HUES6 (cell line): Measurements from ENCODE around the gene PFKFB3.

Source experiments
- H3K27ac ChIP-seq: 2 replicates; pipeline ENCODE4 v1.7.0; 2013; ENCODE audit warnings: low read depth, mild to moderate bottlenecking, low read length, inconsistent platforms
- H3K27me3 ChIP-seq: 2 replicates; pipeline ENCODE4 v1.6.1; 2013; ENCODE audit warnings: low read length; ENCODE audit not compliant: control insufficient read depth, insufficient read depth
- H3K36me3 ChIP-seq: 2 replicates; pipeline ENCODE4 v1.6.1; 2013; ENCODE audit warnings: low read length; ENCODE audit not compliant: control insufficient read depth, insufficient read depth
- H3K4me1 ChIP-seq: 2 replicates; pipeline ENCODE4 v1.6.1; 2013; ENCODE audit warnings: low read length; ENCODE audit not compliant: control insufficient read depth, insufficient read depth
- H3K4me3 ChIP-seq: 2 replicates; pipeline ENCODE4 v1.5.1; 2013; ENCODE audit warnings: low read depth, low read length
- H3K9ac ChIP-seq: one replicate; pipeline ENCODE4 v1.6.1; 2013; ENCODE audit warnings: mild to moderate bottlenecking, low read length
- H3K9me3 ChIP-seq: 2 replicates; pipeline ENCODE4 v1.6.1; 2013; ENCODE audit warnings: low read depth, low read length; ENCODE audit not compliant: control insufficient read depth, insufficient read depth

Gene PFKFB3

DNA sequence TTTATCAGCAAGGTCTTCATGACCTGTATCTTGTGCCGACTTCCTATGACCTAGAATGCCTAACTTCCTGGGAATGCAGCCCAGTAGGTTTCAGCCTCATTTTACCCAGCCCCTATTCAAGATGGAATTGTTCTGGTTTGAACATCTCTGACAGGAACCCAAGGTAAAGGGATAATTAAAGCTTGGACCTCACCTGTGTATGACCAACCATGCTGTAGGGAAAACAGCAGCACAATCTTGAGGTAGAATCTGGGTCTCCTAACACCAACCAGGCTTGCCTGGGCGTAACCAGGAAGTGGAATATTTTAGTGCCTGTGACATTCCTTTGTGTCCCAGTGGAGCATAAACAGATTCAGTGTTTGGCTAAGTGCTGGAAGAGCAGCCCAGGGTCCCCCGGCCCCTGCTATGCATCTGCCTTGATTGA is 94.1 kb downstream of the PFKFB3 start:
- no peak overlapping the region for H3K4me3 ChIP-seq
- no peaks in the 10 kb centered on the region for H3K36me3 ChIP-seq
- H3K27me3 ChIP-seq, result no peaks in the 10 kb centered on the region
- no peak overlapping the region for H3K9ac ChIP-seq
- no peak overlapping the region for H3K27ac ChIP-seq
- peaks cover 7% of the 10 kb centered on the region; the same call in 1 of the 2 replicates for H3K4me1 ChIP-seq
- 0 out of 2 replicates have a peak, but pooled peaks cover 2% of the 10 kb centered on the region for H3K9me3 ChIP-seq

DNA sequence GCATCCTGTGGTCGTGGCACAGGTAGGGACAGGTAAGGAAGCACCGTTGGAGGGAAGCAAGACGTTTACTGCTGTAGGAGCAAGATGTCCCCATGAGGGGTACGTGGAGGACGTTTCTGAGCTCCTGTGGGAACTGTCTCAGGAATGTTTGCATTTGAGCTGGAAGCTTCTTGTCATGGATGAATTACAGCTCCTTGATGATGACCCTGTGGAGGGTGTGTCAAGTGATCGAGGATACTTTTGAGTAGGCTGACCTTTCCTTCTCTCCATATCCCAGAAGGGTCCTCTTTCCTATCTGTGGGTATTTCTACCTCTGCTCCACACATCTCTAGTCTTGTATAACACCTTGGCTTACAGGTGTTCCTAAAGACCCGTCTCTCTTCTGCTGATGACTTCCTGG is 94.8 kb downstream of the PFKFB3 start:
- Histone ChIP-seq H3K9me3 (0 out of 2 replicates have a peak, but pooled peaks cover 2% of the 10 kb centered on the region), H3K36me3 (no peaks in the 10 kb centered on the region), H3K4me1 (peaks cover 7% of the 10 kb centered on the region; the same call in 1 of the 2 replicates), H3K9ac (no peak overlapping the region), H3K27ac (no peak overlapping the region), H3K4me3 (no peak overlapping the region), H3K27me3 (no peaks in the 10 kb centered on the region)

DNA sequence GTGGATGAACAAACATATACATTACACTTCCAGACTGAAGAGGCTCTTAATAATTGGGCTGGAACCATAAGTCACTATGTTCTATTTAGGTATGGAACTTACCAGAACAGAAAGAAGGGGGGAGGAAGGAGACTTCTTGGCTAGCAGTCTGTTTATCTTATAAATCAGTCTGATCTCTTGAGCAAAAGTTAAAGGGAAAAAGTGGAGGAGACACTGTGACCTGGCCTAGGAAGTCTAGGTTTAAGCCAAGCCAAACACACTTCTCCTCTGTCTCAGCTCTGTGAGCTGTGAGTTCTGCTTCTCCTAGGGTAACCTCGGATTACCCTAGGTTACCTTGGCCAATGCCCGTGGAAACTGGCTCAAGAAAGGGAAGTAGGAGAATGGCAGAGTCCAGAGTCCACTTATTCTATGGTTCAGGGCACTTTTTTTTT is 95.2 kb downstream of the PFKFB3 start:
- Histone ChIP-seq H3K27me3 (no peaks in the 10 kb centered on the region), H3K4me3 (no peak overlapping the region), H3K9me3 (0 out of 2 replicates have a peak, but pooled peaks cover 2% of the 10 kb centered on the region), H3K9ac (no peak overlapping the region), H3K4me1 (peaks cover 7% of the 10 kb centered on the region; the same call in 1 of the 2 replicates), H3K27ac (no peak overlapping the region), H3K36me3 (no peaks in the 10 kb centered on the region)

DNA sequence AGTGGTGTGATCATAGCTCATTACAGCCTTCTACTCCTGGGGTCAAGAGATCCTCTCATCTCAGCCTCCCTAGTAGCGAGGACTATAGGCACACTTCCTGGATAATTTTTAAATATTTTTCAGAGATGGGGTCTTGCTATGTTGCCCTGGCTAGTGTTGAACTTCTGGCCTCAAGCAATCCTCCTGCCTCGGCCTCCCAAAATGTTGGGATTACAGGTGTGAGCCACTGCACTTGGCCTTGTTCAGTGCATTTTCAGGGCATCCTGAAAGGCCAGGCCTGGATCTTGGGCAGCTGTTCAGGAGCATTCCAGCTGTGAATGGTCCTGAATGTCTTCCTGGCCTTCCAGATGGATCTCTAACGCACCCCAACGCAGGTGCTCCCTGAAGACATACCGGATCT is 95.7 kb downstream of the PFKFB3 start:
- Histone ChIP-seq H3K9me3 (0 out of 2 replicates have a peak, but pooled peaks cover 2% of the 10 kb centered on the region), H3K27ac (no peak overlapping the region), H3K36me3 (no peaks in the 10 kb centered on the region), H3K9ac (no peak overlapping the region), H3K4me1 (peaks cover 7% of the 10 kb centered on the region; the same call in 1 of the 2 replicates), H3K27me3 (no peaks in the 10 kb centered on the region), H3K4me3 (no peak overlapping the region)

DNA sequence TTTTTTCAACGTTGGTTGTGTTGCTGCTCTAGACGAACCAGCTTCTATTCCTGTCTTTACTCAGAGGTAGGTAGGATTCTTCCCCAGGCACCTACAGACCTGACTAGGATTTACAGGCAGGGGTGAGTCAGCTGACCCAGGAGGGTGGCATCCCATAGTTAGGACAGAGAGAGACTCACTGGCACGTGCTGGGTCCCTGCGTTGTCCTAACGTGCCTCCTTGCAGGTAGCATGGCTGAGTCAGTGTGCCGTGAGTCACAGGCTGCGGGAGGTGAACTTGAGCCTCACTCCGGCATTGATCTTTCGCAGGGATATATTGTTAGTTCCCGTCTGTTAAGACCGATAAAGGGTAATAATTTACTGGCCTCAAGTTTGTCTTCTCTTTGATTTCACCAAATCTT is 96.5 kb downstream of the PFKFB3 start:
- Histone ChIP-seq H3K27ac (no peak overlapping the region), H3K4me3 (no peak overlapping the region)

DNA sequence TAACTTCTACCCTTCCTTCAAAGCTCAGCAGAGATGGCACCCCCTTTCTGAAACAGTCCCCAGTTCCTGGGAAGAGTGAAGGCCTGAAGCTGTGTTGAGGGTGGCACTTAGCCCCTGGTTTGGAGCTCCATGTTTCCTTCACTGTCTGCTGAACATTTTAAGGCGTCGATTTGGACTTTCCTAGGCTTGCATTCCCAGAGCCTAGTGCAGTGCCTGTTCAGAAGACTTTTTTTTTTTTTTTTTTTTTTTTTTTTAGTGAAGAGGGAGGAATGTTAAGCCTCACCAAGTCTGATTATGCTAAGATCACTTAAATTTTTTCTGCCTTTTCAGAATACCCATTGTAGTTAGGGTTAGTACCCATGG is 97.0 kb downstream of the PFKFB3 start:
- Histone ChIP-seq H3K36me3 (no peaks in the 10 kb centered on the region), H3K27me3 (no peaks in the 10 kb centered on the region), H3K9me3 (no peaks in the 10 kb centered on the region), H3K4me1 (peaks cover 7% of the 10 kb centered on the region; the same call in 1 of the 2 replicates), H3K9ac (no peak overlapping the region), H3K4me3 (no peak overlapping the region), H3K27ac (no peak overlapping the region)

More for the DNA sequence above, 96.5 kb downstream of the PFKFB3 start:
- Histone ChIP-seq H3K9ac (no peak overlapping the region), H3K36me3 (no peaks in the 10 kb centered on the region), H3K27me3 (no peaks in the 10 kb centered on the region), H3K4me1 (peaks cover 7% of the 10 kb centered on the region; the same call in 1 of the 2 replicates), H3K9me3 (0 out of 2 replicates have a peak, but pooled peaks cover 2% of the 10 kb centered on the region)

DNA sequence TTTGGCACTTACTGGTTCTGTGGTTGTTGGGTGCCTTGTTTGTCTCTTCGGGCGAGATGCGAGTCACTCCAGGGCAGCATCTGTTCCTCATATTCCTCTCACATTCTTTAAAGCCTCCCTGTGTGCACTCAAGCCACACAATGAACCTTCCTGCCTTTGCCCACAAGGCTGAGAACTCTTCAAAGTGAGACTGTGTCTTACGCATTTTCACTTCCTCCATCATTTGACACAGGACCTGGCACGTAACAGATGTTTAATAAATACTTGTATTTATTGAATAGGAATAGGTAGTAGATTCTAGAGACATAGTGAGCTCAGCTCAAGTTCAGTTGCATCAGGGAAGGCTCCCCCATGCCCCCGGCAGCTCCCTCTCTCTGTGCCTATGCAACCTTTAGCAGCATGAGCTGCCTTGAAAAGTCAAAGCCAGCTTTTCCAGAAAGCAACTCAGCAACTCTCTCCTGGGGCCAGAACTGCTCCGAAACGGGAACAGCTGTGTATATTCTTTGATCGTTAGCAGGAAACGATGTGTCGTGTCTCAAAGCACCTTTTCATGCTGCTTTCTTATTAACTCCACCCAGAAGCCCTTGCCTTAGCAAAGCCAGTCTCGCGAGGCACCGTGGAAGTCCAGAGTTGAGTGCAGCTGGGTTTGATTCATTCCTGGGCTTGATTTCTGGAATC is 97.5 kb downstream of the PFKFB3 start:
- H3K27ac ChIP-seq, result no peak overlapping the region
- no peaks in the 10 kb centered on the region for H3K36me3 ChIP-seq
- no peaks in the 10 kb centered on the region for H3K27me3 ChIP-seq
- peaks cover 7% of the 10 kb centered on the region; the same call in 1 of the 2 replicates for H3K4me1 ChIP-seq
- no peak overlapping the region for H3K9ac ChIP-seq
- H3K9me3 ChIP-seq, result no peaks in the 10 kb centered on the region
- H3K4me3 ChIP-seq, result no peak overlapping the region

DNA sequence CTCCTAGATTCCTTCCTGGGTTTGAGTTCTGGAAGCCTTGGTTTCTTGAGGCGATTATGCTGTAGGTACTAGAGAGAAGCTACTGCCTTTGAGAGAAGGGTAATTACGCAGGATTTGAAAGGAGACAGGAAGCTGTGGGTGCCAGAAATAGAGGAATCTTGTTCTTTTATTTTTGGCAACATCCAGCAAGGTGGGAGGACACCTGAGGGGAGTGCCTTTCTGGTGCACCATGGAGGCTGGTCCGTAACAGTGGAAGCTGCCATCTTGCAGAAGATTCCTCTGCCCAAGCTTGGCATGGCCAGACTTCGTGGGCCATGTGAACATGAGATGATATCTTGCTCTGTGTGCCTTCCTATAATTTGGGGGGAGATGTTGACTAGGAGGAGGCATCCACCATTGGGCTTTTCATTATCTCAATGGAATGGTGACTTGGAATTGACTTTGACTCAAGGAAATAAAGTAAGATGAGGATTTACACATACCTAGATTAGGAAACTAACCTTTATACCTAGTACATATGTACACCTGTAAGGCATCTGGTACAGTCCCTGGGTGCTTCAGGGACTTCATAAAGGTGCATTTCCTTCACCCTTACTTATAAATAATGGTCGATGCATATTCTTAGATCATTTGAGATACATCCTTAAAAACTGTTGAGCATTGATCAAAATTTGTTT is 98.2 kb downstream of the PFKFB3 start:
- Histone ChIP-seq H3K4me1 (peaks cover 7% of the 10 kb centered on the region; the same call in 1 of the 2 replicates), H3K4me3 (no peak overlapping the region), H3K9me3 (no peaks in the 10 kb centered on the region), H3K27me3 (no peaks in the 10 kb centered on the region), H3K9ac (no peak overlapping the region), H3K36me3 (no peaks in the 10 kb centered on the region), H3K27ac (no peak overlapping the region)

DNA sequence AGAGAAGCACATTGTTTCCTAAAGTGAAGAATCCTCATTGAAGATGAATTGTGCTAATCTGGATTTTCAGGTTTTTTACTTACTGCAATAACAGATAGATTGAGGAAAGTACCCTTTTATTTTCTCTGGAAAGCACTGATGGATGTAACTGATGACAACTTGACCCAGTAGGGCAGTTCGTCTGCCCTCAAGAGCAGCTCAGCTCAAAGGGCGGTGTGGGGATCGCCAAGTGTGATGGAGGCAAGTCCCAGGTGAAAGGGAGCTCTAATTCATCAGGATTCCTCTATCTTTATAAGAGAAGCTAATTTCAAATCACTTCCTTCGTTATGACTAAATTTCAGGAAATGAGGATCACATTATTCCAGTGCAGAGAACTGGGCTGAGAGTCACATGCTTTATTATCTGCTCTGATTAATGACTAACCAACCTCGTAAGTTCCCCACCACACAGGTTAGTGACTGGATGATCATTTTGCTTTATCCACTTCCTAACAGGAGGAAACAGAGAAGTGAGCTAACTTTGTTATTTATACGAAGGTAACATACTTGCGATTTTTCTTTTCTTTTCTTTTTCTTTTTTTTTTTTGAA is 98.8 kb downstream of the PFKFB3 start:
- H3K4me3 ChIP-seq, result no peak overlapping the region
- peaks cover 7% of the 10 kb centered on the region; the same call in 1 of the 2 replicates for H3K4me1 ChIP-seq
- H3K9ac ChIP-seq, result no peak overlapping the region

More for the DNA sequence above, 98.8 kb downstream of the PFKFB3 start:
- Histone ChIP-seq H3K27ac (no peak overlapping the region), H3K27me3 (no peaks in the 10 kb centered on the region), H3K36me3 (no peaks in the 10 kb centered on the region), H3K9me3 (peaks cover under 1% of the 10 kb centered on the region; the same call in 1 of the 2 replicates)
